ENCODE data around the gene LSM11.

The LSM11 gene

GRCh38 chr5:157778121-157778805 is 34.8 kb downstream of the LSM11 start:
- peak; percentile 18 for DNase-seq

GRCh38 chr5:157779221-157779620 is 35.7 kb downstream of the LSM11 start:
- no peak for DNase-seq

GRCh38 chr5:157785801-157786200 is 42.3 kb downstream of the LSM11 start:
- DNase-seq: no peak

- no peak for DNase-seq
Measured at GRCh38 chr5:157793301-157793700, 49.8 kb downstream of the LSM11 start.

- no peak for DNase-seq
Measured at GRCh38 chr5:157799578-157799977, 56.1 kb downstream of the LSM11 start.

- DNase-seq: no peak
Measured at GRCh38 chr5:157800137-157800536, 56.6 kb downstream of the LSM11 start.

GRCh38 chr5:157802736-157803135 is 59.2 kb downstream of the LSM11 start:
- no peak for DNase-seq

GRCh38 chr5:157808043-157808442 is 64.5 kb downstream of the LSM11 start:
- no peak for DNase-seq
